CD4-positive, alpha-beta T cell treated with Interleukin-6 for 4 hours (primary cell): ENCODE measurements around the gene MED22.
A peak's percentile ranks its signal among the peaks of the same experiment; 100 is the strongest.
"Not testable (repeated sequence)": the region's sequence is repeated elsewhere in the genome, so short reads cannot be mapped to it uniquely, and the experiment has no call there.

Source experiments
- DNase-seq: peaks from one replicate; pipeline ENCODE4 v3.0.0-alpha.2; 2020; ENCODE audit warnings: mixed read lengths

Gene MED22

DNA sequence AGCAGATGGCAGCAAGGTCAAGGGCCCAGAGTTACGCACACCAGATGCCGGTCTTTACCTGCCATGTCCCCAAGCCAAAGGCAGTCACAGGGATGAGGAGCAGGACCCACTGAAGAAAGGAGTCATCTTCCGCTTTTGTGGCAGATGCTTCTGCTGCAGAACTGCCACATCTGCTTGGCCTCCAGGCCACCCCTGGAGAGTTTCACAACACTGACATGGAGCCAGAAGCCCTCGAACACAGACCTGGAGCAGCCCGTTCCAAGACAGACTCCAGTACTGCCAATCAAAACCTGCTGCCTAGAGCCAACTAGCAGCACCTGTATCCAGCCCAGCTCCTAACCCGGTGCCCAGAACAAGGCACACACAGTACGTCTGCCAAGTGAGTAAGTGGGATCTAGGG is 6.8 kb upstream of the MED22 start:
- no peak for DNase-seq

DNA sequence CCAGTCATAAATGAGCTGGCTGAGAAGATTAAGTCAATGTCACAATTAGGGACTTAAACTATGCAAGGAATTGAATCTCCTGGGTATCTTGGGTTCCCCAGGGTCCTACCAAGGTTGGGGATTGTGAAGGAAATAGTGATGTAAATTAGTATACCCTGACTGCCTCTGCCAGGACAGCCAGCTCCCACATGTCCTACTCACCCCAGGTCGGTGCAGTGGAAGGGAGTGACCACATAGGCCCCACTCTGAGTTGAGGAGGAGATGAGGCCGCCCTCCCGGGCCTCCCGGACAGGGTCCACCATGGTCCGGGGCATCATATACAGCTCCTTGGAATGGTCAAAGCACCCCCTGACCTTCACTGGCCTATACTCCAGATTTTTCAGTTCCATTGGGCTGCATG is 5.6 kb upstream of the MED22 start:
- no peak for DNase-seq

DNA sequence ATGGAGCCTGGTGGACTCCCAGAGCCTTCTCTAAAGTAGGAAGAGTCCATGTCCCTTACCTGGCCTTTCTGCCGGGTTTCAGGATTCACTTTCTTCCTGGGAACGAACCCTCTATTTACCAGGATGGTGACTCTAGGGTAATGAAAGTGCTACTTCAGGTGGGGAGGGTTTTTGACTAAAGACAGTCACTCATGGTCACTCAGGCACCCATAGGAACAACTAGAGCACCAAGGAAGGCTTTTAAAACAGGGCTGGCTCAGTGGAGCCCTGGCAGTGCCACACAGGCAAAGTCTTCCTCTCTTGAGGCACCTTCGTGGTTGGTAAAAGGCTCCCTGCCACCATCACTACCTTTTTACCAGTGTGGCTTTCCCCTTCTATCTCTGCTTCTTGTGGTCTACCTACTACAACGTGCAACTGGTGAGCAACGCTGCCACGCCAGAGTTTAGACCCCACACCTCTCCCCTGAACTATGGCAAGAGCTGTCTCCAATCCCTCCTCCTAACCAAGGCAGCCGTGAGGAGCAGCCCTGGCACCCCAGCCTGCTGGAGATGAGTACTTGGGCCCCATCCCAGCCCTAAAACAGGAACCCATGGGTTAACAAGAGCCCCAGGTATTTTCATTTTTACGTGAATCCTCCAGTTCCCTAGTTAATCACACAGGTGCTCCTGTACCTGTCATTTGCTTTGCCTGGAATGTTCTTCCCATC is 4.9 kb upstream of the MED22 start:
- no peak for DNase-seq

DNA sequence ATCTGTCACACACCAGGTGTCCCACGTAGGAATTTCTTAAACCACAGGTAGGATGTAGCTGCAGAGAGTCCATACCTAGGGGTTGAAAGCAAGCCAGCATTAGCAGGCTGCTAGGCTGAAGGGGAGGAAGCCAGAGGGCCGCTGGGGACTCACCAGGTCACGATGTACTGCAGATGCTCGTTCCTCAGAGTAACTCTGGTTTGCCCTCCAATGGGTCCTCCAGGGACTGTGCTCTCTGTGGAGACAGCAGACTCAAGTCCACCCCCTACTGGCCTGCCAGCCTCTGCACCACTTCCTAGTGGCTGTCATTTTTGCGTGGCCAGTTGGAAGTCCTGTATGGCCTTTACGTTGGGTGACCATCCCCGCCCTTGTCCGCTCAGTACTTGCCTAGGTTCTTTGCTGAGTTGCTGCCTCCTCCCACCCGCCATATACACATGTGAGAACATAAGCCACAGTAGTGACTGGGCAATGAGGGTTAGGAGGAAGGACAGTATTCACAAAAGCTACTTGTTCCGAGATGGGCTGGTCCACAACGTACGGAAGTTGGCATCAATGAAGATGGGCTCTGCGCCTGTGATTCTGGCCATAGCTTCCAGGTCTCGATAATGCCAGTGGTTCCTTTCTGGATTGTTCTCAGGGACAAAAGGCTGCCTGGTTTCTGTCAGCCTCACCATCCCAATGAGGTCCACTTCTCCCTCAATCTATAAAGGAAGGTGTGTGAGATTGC is 4.1 kb upstream of the MED22 start:
- DNase-seq, result peak; percentile 45

DNA sequence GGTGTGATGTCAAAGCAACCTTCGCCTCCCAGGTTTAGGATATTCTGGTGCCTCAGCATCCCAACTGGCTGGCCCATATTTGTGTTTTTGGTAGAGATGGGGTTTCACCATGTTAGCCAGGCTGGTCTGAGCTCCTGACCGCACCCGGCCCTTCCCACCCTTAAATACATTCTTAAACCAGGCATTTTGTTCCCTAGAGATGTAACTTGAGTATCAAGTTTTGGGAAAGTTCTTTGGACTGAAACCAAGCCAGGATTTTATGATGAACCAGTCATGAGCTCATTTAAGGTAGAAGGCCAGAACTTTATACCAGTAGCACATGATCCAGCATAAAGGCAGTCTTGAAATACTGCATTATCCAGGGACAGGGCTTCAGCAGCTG is 3.6 kb upstream of the MED22 start:
- DNase-seq, result no peak

DNA sequence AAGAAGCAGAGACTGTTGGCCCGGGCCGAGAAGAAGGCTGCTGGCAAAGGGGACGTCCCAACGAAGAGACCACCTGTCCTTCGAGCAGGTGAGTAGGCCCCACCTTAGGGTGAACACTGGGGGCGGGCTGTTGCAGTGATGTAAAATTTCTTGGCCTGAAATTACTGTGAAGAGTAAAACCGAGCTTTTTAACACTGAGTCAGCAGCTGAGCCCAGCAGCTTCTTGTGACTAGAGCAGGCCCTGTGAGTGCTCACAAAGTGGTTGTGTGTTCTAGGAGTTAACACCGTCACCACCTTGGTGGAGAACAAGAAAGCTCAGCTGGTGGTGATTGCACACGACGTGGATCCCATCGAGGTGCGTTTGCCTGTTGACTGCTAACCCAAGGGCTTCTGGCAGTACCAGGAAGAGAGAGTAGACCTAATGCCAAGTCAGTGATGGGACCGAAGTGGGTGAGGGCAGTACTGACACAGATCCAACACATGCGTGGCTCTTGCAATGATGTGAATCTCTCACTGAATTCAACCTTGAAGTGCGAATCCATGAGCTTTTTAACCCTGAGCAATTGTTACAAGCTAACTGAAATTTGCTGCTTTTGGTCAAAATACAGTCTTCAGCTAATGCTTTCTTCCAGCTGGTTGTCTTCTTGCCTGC is 2.2 kb upstream of the MED22 start:
- DNase-seq, result no peak

DNA sequence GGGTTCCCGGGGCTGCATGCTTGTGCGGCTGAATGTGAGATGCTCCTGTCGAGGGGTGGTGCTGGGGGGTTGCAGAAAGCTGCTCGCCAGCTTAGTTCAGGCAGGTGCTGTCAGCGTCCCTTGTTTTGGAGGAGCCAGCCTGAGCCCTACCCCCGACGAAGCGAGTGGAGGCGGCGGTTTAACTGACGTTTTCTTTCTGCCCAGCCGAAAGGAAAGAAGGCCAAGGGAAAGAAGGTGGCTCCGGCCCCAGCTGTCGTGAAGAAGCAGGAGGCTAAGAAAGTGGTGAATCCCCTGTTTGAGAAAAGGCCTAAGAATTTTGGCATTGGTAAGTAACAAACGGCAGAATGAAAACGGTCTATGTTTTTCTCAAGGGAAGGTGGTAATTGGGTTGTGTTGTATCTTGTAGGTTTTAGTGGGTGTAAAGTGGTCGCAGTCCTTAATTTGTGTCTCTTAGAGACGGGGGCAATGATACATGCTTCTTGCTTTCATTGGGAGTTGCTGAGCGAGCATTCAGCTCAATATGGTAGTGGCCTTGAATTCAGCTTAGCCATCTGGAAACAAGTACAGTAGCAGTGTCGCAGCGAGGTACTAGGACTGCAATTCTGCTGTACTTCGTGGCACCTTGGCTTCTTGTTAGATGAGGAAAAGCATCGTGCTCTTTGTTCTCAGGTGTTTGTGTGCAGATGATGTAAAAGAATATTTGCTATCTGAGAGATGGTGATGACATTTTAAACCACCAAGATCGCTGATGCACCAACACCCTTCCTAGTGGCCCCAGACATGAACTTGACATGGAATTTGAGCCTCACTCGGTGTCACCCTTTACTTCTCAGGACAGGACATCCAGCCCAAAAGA is 1.0 kb upstream of the MED22 start:
- no peak for DNase-seq

DNA sequence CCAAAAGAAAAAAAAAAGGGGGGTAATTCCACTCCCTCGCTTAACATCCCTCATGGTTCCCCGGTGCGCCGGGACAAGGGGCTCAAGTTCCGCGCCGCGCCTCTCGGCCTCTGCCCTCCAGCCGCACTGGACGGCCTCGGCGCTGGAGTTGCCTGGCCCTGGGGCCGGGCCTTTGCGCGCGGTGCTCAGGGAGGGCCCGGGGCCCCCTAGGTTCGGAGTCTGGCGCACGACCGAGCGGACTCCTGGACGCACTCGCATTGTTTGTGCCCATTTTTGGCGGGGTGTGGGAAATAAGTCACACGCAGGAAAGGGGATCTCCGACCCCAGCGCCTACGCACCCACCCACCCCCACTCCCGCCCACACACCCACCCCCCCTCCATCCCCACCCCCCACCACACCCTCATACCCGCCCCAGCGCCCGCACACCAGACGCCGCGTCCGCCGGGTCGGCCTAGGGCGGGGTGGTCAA is 381 bp downstream of the MED22 start:
- peak; percentile 45 for DNase-seq

DNA sequence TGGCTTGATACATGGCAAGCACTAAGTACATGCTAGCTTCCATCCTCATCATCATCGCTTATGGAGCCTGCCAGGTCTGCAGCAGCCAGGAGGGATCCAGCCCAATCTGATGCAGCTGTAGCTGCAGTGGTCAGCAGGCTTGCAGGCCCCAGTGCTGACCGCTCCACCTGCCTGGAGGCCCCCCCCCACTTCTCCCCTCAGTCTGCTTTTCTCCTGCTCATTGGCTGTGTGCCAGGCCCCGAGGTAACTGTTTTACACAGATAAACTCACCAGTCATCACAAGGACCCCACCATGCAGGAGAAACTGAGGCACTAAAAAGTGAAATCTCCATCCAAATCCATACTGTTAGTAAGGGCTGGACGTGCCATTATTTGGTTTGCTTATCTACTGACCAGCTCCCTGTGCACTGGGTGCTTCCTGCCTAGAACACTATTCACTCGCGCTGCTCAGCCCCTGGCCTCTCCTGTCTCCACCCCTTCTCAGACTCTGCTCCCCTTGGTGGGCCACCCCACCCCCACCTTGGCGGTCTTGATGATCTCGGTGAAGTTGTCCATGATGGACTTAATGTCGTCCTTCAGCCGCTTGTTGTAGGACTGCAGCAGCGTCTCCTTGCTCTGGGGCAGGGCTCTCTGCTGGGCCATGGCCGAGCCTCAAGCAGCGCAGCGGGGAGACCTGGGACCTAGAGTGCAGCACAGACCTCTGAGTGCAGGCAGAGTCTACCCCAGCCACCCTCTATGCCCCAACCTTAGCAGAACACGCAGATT is 1.7 kb downstream of the MED22 start:
- no peak for DNase-seq

DNA sequence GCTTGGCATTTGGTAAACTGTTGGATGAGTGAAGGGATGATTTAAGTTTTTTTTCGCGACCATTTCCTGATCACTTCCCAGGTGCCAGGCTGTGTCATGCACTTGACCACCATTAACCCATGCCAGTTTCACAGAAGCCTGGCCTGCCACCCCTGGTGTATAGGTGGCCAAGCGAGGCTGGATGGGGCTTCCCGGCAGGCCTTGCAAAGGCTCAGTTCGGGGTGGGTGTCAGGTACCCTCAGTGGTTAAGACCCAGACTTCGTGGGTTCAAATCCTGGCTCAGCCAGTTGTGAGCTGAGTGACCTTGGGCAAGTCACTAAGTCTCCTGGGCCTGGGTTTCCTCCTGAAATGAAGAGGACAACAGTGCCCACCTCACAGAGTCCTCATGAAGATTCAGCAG is 2.3 kb downstream of the MED22 start:
- no peak for DNase-seq

DNA sequence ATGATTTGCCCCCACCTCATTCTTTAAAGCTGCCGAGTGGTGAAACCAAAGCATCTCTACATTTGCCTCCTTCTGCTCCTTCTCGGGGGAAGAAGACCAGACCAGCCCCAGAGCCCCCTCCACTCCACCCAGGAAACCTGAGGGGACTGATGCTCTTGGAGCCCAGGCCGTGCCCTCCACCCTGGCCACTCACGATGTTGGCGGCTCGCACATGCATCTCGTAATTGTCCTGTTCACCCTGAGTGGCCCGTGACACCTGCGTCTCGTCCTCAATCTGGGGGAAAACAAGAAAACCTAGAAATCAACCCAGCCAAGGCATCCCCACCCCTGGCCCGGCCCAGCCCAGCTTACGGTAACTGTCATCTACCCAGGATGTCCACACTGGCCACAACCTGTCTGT is 3.0 kb downstream of the MED22 start:
- no peak for DNase-seq

DNA sequence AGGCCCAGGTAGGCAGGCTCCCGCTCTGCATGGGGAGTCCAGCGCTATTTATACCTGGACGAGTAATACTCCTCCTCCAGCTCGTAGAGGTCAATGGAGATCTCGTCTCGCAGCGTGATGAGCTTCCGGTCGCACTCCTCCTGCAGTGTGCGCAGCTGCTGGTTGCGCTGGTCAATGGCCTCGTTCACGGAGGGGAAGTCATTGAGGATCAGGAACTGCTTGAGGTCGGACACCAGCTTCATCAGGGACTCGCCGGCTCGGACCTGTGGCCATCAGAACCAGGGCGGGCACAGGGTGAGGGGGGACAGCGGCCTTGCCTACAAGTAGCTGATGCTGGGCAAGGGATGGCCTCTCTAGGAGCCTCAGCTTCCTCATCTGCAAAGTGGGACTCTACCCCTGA is 3.9 kb downstream of the MED22 start:
- no peak for DNase-seq

DNA sequence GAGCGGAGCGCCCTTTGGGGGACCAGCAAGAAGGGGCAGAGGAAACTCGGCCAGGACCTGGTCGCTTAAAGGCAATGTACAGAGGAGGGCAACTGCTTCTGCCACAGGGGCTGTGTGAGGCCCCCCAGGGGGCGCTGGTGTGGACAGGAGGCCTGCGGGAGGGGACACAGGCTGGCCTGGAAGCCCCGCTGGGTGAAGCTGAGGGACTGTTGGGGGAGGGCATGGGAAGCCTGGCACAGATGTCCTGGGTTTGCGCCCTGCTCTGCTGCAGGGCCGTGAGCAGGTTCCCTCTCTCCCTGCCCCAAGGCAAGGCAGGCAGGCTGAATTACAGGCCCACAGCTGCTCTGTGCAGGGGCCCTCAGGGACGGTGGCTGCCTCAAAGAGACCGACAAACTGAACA is 5.4 kb downstream of the MED22 start:
- no peak for DNase-seq

DNA sequence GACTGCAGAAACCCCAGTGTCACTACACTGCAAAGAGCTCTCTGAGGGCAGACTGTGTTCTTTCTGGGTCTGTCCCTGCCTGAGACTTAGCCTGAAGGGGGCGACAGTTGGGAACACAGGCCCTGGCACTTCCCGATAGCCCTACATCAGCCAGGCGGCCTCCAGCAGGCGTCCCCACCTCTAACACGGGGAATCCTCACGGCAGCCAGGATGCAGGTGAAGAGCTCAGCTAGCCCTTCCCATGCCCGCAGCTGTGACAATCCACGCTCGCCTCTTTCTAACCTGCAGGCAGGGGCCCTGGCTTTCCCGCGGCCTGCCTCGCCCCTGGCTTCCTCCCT is 5.9 kb downstream of the MED22 start:
- no peak for DNase-seq

DNA sequence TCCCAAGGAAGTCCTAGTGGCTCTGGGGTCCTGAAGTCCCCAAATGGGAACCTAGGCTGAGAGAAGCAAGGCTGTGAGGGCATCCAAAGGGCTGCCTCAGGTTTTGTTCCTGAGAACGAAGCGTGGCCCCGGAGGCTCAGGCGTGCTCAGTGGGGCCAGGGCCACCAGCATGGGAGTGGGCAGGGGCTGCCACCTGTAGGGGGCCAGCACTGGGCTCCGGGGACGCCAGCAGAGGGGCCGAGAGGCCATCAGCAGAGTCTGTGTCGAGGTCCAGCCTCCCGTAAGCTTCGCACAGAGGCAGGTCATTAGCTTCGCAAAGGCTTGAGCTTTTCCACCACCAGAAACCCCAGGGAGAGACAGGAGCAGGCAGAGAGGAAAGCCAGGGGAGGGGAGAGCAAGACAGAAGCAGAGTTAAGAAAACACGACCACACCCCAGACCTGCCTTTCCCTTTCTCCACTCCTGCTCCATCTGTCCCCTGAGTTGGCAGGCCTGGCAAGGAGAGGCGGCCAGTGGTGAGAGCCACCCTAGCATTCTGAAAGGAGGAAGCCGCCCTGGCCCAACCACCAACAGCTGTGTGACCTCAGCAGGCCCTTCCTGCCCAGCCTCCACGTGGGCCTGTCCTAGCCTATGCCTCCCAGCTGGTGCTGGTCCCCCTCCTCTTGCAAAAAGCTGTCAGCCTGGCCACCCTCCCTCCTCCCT is 6.4 kb downstream of the MED22 start:
- no peak for DNase-seq

DNA sequence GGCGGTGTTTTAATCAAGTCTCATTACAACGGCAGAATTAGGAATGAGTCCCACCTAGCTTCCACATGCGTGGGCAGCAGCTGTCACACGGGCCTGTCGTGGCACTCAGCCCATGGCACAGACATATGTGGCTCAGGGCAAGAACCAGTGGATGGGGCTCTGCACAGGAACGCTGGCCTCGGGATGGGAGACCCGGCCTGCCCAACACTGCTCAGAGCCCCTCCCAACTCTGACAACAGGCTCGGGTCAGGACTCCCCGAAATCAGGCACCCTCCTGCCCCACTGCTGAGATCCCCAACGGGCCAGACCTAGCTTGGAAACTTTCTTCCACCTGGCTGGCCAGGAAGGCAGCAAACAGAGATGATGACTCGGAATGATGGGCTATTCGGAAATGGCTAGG is 7.0 kb downstream of the MED22 start:
- DNase-seq, result no peak

DNA sequence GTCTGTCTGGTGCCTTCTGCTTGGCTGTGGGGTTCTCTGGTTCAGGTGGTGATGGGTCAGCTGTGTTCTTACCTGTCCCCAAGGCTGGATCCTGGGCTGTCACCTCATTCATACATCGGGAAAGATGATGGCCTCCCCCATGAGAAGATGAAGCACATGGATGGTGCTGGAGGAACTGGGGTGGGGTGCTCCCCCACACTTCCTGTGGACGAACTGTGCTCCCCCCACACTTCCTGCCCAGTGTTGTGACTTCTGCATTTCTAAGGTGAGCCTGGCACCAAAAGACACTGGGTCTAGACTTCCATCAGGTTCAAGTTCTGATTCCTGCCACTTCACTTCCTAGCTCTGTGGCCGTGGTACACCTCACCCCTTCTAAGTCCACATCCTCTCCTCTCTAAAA is 7.7 kb downstream of the MED22 start:
- no peak for DNase-seq

DNA sequence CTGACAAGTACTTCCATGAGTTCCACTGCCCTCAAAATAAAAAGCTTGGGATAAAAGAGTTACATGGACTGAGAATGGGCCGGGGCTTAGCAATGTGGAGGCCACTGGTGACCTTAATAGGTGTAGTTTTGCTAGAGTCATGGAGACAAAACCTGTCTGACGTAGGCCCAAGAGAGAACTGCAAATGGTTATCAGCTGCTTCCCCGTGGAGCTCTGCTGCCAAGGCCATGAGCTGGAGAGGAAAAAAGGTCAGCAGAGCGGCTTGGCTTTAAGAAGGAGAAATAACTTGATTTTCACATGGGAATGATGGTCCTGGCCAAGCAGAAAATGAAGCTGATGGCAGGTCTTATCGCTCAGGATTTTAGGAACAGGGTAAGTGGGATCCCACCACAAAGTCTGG is 8.3 kb downstream of the MED22 start:
- no peak for DNase-seq

DNA sequence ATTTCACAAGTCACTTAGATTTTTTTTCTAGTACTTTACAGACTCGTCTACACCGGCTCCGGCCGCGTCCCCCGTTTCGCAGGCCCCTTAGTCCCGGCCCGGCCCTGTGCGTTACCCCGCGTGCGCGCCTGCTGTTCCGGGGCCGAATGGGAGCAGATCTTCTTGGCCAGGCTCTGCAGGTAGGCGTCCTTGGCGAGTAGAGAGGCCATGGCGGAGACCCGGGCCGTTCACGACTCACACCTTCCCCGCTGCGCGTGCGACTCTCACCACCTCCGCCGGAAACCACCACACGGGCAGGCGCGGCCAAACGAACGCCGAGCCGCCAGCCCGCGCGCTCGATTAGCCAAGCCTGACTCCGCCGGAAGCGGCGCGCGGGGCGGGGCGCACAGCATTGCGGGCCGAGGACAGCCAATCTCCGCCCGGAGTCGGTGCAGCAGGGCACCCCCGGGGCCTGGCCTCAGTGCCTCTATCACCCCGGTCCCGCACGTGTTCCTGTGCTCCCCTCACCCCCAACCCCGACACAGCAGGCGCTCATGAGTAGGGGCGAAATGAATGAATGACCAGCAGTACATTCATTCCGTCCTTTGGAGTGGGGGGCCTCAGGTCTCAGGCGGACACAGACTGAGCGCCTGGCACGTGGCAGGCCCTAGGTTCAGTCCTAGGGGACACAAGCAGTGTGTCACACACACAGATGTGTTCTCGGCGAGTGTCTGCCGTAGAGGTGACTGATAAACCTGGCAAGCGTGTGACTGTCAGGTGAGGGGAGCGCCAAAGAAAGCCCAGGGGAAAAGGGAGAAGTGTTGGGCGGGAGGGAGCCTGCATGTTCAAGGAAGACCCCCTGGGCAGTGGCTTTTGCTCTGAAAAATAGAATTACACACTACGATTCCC is 11.8 kb downstream of the MED22 start, which contains the start of gene SURF6:
TSS of gene SURF6 (minus strand) at position 265 of the 888 bp plus-strand sequence. CDS start at position 209, 56 bp downstream.
- DNase-seq, result peak; percentile 94

DNA sequence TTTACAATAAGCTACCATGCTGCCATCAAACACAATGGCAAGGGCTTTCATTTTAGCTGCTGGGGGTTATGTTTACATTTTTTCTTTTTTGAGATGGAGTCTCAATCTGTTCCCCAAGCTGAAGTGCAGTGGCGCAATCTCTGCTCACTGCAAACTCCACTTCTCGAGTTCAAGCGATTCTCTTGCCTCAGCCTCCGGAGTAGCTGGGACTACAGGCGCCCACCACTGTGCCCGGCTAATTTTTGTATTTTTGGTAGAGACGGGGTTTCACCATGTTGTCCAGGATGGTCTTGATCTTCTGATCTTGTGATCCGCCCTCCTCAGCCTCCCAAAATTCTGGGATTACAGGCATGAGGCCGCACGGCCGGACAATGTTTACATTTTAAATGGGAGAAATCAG is 13.0 kb downstream of the MED22 start:
- DNase-seq, result not testable (repeated sequence)

DNA sequence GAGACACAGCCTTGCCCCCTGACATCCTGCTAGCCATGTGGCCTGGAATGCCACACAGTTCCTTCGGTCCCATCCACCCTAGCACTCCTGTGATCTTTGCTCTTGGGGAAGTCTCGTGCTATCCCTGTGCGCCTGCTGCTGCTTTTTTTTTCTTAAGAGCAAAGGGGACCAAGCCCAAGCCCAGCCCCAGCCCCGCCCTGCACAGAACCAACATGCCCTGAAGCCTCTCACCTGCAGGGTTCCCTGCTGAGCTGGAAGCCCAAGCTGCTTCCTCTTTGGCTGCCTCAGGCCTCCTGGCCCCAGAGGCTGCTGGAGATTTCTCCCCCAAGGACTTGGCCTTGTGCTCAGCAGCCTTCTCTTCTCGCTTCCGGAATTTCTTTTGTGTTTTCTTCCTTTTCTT is 13.8 kb downstream of the MED22 start:
- no peak for DNase-seq
